ENCODE data around the gene OAS1. TPM values are rescaled to one million over a fixed set of nuclear protein-coding genes. Genes with fewer than 3 reads are reported as not detected.

The OAS1 gene
- total and polyA plus RNA-seq, 2 of the 8 experiments (the other 6 are each of a cell fraction or from before 2014, with no cell fraction given) = 0.23 TPM; not detected in 1

GRCh38 chr12:112859291-112859690 lies 47.5 kb upstream of the OAS1 start:
- H3K4ac ChIP-seq (replicated peaks; ENCODE audit: insufficient read length, low read depth, low read length) = no peak overlapping the region
- H3K36me3 ChIP-seq (ENCODE audit: control insufficient read depth in 2 of 4, insufficient read depth in 4 of 4, low read length in 3 of 4) = no peaks in the 10 kb centered on the region
- no peak overlapping the region for H3K27ac ChIP-seq (ENCODE audit: low read depth, low read length)
- no peak overlapping the region for H2AK5ac ChIP-seq (ENCODE audit: low read depth, low read length)
- no peak overlapping the region for H2BK12ac ChIP-seq (ENCODE audit: low read depth, low read length)
- H3K14ac ChIP-seq (ENCODE audit: insufficient read length) = no peak overlapping the region
- no peaks in the 10 kb centered on the region for H3K79me1 ChIP-seq (ENCODE audit: low read depth, low read length)
- no peak overlapping the region for H3K4me2 ChIP-seq (ENCODE audit: insufficient read depth in 1 of 2, low read depth in 2 of 2, low read length in 2 of 2)
- ChIA-PET POLR2A (ENCODE audit: partially characterized antibody) (interaction anchor here (1.0 kb wide), 1 partner anchor 71 kb away, joined by 3 read pairs; no protein-coding TSS in a partner anchor), CTCF (ENCODE audit: partially characterized antibody) (no interaction called here)
- WGBS, 2 experiments (ENCODE audit: extremely low coverage in 1 of 2, insufficient coverage in 1 of 2, insufficient read length in 1 of 2, insufficient replicate concordance in 2 of 2, low coverage in 1 of 2, low lambda C conversion rate in 2 of 2, missing lambda C conversion rate in 1 of 2) = 94% methylated on average over 3 of the region's 3 CpGs; no CpG with 5 or more reads in 1 of the 2 experiments
- no peaks in the 10 kb centered on the region; a peak in 1 of 7 replicates for H3K27me3 ChIP-seq (replicated peaks in 1 of 4; ENCODE audit: control insufficient read depth in 3 of 4, extremely low read depth in 1 of 4, insufficient read depth in 3 of 4, low read length in 3 of 4)
- H3K18ac ChIP-seq (ENCODE audit: extremely low read depth, low read length) = no peak overlapping the region
- no peak overlapping the region for H4K91ac ChIP-seq (replicated peaks; ENCODE audit: insufficient read length, low read length)
- no peak overlapping the region for H2BK20ac ChIP-seq (ENCODE audit: low read length)
- no peak overlapping the region for H3K9ac ChIP-seq (replicated peaks in 1 of 4; ENCODE audit: extremely low read depth in 1 of 4, low read depth in 3 of 4, low read length in 3 of 4)
- DNase-seq (ENCODE audit: low read depth in 1 of 2, low spot score in 2 of 2) (no peak), FAIRE-seq (no peak)
- H2BK5ac ChIP-seq (ENCODE audit: low read depth, low read length) = no peak overlapping the region
- no peaks in the 10 kb centered on the region for H3K79me2 ChIP-seq (ENCODE audit: control insufficient read depth in 1 of 2, insufficient read depth in 2 of 2, low read length in 2 of 2)
- H3K9me3 ChIP-seq (ENCODE audit: insufficient read depth in 2 of 2, low read depth in 1 of 2, low read length in 1 of 2) = no peaks in the 10 kb centered on the region
- H3K56ac ChIP-seq (replicated peaks; ENCODE audit: insufficient read length, low read depth, low read length) = no peak overlapping the region
- peaks cover 0 to 8% (median 1%) of the 10 kb centered on the region in 4 experiments; a peak in 2 of 7 replicates for H3K4me1 ChIP-seq (replicated peaks in 1 of 4; ENCODE audit: control insufficient read depth in 3 of 4, insufficient read depth in 4 of 4, low read length in 3 of 4)
- H4K8ac ChIP-seq (ENCODE audit: extremely low read depth, insufficient read depth, low read length) = no peak overlapping the region
- no peaks in the 10 kb centered on the region for H3K23me2 ChIP-seq (ENCODE audit: low read depth, low read length)
- H2BK120ac ChIP-seq (replicated peaks; ENCODE audit: low read depth, low read length) = no peak overlapping the region
- no peak overlapping the region for H3K4me3 ChIP-seq (ENCODE audit: extremely low read depth in 1 of 4, insufficient read depth in 2 of 4, low read depth in 3 of 4, low read length in 4 of 4)
- H4K5ac ChIP-seq (ENCODE audit: insufficient read length, low read depth, low read length) = no peak overlapping the region
- TF ChIP-seq SIX5 (IDR thresholded peaks at IDR 0.05; ENCODE audit: low read depth, low read length) (no peak), SIN3A (conservative IDR thresholded peaks at IDR 0.05 in 1 of 2, IDR thresholded peaks at IDR 0.05 in 1 of 2; ENCODE audit: low read depth in 1 of 2, low read length in 2 of 2) (no peak), SP4 (IDR thresholded peaks at IDR 0.05; ENCODE audit: low read length) (no peak)
- no peak overlapping the region for H2BK15ac ChIP-seq (ENCODE audit: low read length)
- H4K20me1 ChIP-seq (replicated peaks in 1 of 2; ENCODE audit: control insufficient read depth in 1 of 2, insufficient read depth in 2 of 2, low read length in 2 of 2) = no peaks in the 10 kb centered on the region
- no peak overlapping the region for H2AFZ ChIP-seq (ENCODE audit: low read length)
- H3K23ac ChIP-seq (ENCODE audit: insufficient read length) = no peak overlapping the region
